Osteoblast (primary cell): ENCODE data around the gene JPT2. TPM values are rescaled to one million over a fixed set of nuclear protein-coding genes. Genes with fewer than 3 reads are reported as not detected.
A peak's percentile ranks its signal among the peaks of the same experiment; 100 is the strongest.

Experiments used
- DNase-seq: peaks from one replicate; pipeline ENCODE4 v3.0.0; 2011; ENCODE audit warnings: low spot score, mixed read lengths; ENCODE audit not compliant: insufficient read length; ENCODE audit errors: missing footprints
- H2AFZ ChIP-seq: 2 replicates; pipeline ENCODE4 v1.6.0; 2011; ENCODE audit warnings: mild to moderate bottlenecking, low read length
- H3K27ac ChIP-seq: 2 replicates; pipeline ENCODE4 v1.5.1; 2011; ENCODE audit warnings: mild to moderate bottlenecking, low read depth, low read length, moderate library complexity
- H3K27me3 ChIP-seq: 2 replicates; pipeline ENCODE4 v1.6.0; 2012; ENCODE audit warnings: mild to moderate bottlenecking, control low read depth, inconsistent platforms, low read length, moderate library complexity; ENCODE audit not compliant: insufficient read depth
- H3K36me3 ChIP-seq: 2 replicates; pipeline ENCODE4 v1.5.1; 2011; ENCODE audit warnings: mild to moderate bottlenecking, low read length, control low read depth, moderate library complexity; ENCODE audit not compliant: insufficient read depth
- H3K4me1 ChIP-seq: 2 replicates; pipeline ENCODE4 v1.5.1; 2011; ENCODE audit warnings: mild to moderate bottlenecking, low read length, control low read depth, moderate library complexity; ENCODE audit not compliant: insufficient read depth
- H3K4me2 ChIP-seq: 2 replicates; pipeline ENCODE4 v1.6.0; 2011; ENCODE audit warnings: mild to moderate bottlenecking, low read length; ENCODE audit not compliant: insufficient read depth
- H3K4me3 ChIP-seq: fragments of 200-600 bp; sonication (generic); 3 replicates; pipeline ENCODE4 v1.5.1; 2012; ENCODE audit warnings: mild to moderate bottlenecking, low read length, inconsistent platforms; ENCODE audit not compliant: insufficient read depth
- H3K79me2 ChIP-seq: 2 replicates; pipeline ENCODE4 v1.6.0; 2012; ENCODE audit warnings: mild to moderate bottlenecking, low read length, control low read depth, inconsistent platforms; ENCODE audit not compliant: insufficient read depth
- H3K9me3 ChIP-seq: 2 replicates; pipeline ENCODE4 v1.5.1; 2011; ENCODE audit warnings: low read depth, low read length, control low read depth
- H4K20me1 ChIP-seq: 2 replicates; pipeline ENCODE4 v1.6.0; 2012; ENCODE audit warnings: mild to moderate bottlenecking, low read length, control low read depth; ENCODE audit not compliant: insufficient read depth
- CTCF ChIP-seq: IDR thresholded peaks from 2 replicates; pipeline ENCODE4 v1.5.1; 2011; ENCODE audit warnings: mild to moderate bottlenecking, low read depth, low read length, moderate library complexity; ENCODE audit errors: extremely low read depth
- total RNA-seq: library from RNA; depleted of rRNA; stranded (reverse); fragments of >200 nt; gene quantifications from 2 replicates; pipeline ENCODE4 v1.2.3, GENCODE V29; 2012

Gene JPT2
- total RNA-seq, 1 donor = 22.8 TPM

- peak; percentile 47 for DNase-seq
- Histone ChIP-seq H4K20me1 (peaks cover 3% of the 10 kb centered on the region), H3K4me1 (no peaks in the 10 kb centered on the region), H3K4me2 (no peak overlapping the region), H3K79me2 (no peaks in the 10 kb centered on the region), H3K27ac (no peak overlapping the region), H3K9me3 (no peaks in the 10 kb centered on the region), H3K4me3 (no peak overlapping the region), H3K27me3 (no peaks in the 10 kb centered on the region), H3K36me3 (peaks cover 51% of the 10 kb centered on the region), H2AFZ (no peak overlapping the region)
- no peak for TF ChIP-seq CTCF
These were observed 20.2 kb upstream of the JPT2 start for GRCh38 chr16:1657841-1658240.

GRCh38 chr16:1659031-1659430 is 19.0 kb upstream of the JPT2 start:
- Histone ChIP-seq H3K79me2 (no peaks in the 10 kb centered on the region), H3K9me3 (no peaks in the 10 kb centered on the region), H4K20me1 (peaks cover 3% of the 10 kb centered on the region), H3K4me2 (no peak overlapping the region), H3K27me3 (no peaks in the 10 kb centered on the region), H3K4me3 (no peak overlapping the region), H3K27ac (no peak overlapping the region), H3K4me1 (no peaks in the 10 kb centered on the region), H3K36me3 (peaks cover 57% of the 10 kb centered on the region), H2AFZ (no peak overlapping the region)
- TF ChIP-seq CTCF = no peak
- DNase-seq = peak; percentile 74

- Histone ChIP-seq H3K27ac (no peak overlapping the region), H3K4me1 (no peaks in the 10 kb centered on the region), H3K4me2 (no peak overlapping the region), H3K27me3 (no peaks in the 10 kb centered on the region), H3K4me3 (no peak overlapping the region), H2AFZ (no peak overlapping the region), H4K20me1 (no peaks in the 10 kb centered on the region), H3K9me3 (no peaks in the 10 kb centered on the region), H3K36me3 (peaks cover 64% of the 10 kb centered on the region), H3K79me2 (no peaks in the 10 kb centered on the region)
- TF ChIP-seq CTCF = no peak
- peak; percentile 49 for DNase-seq
These were observed 16.3 kb upstream of the JPT2 start for GRCh38 chr16:1661826-1662225.

GRCh38 chr16:1662543-1662942 is 15.5 kb upstream of the JPT2 start:
- H3K4me2 ChIP-seq = no peak overlapping the region
- H2AFZ ChIP-seq = no peak overlapping the region
- no peaks in the 10 kb centered on the region for H3K4me1 ChIP-seq
- DNase-seq = no peak
- H4K20me1 ChIP-seq = no peaks in the 10 kb centered on the region
- H3K79me2 ChIP-seq = no peaks in the 10 kb centered on the region
- no peak for TF ChIP-seq CTCF
- H3K4me3 ChIP-seq = no peak overlapping the region
- no peaks in the 10 kb centered on the region for H3K9me3 ChIP-seq
- H3K27ac ChIP-seq = no peak overlapping the region
- no peaks in the 10 kb centered on the region for H3K27me3 ChIP-seq
- H3K36me3 ChIP-seq = peaks cover 68% of the 10 kb centered on the region
